EL (cell line): ENCODE results near the gene DDR1.
"Not testable (repeated sequence)": the region's sequence is repeated elsewhere in the genome, so short reads cannot be mapped to it uniquely, and the experiment has no call there.

ENCODE experiments used
- DNase-seq: peaks from one replicate; pipeline ENCODE4 v3.0.0-alpha.2; 2016

Gene DDR1

GRCh38 chr6:30854285-30855040, 29.9 kb upstream of the DDR1 start:
- no peak for DNase-seq

- no peak for DNase-seq
Measured at GRCh38 chr6:30855429-30856075, 28.8 kb upstream of the DDR1 start.

- DNase-seq: no peak
Measured at GRCh38 chr6:30857112-30857511, 27.2 kb upstream of the DDR1 start.

- DNase-seq: no peak
Measured at GRCh38 chr6:30857549-30857948, 26.8 kb upstream of the DDR1 start.

GRCh38 chr6:30859726-30860125, 24.6 kb upstream of the DDR1 start:
- DNase-seq: not testable (repeated sequence)

- no peak for DNase-seq
Measured at GRCh38 chr6:30861257-30862048, 22.9 kb upstream of the DDR1 start.

GRCh38 chr6:30862156-30862875, 22.0 kb upstream of the DDR1 start:
- no peak for DNase-seq

GRCh38 chr6:30864325-30864724, 20.0 kb upstream of the DDR1 start:
- no peak for DNase-seq

- DNase-seq: not testable (repeated sequence)
Measured at GRCh38 chr6:30869241-30869749, 15.0 kb upstream of the DDR1 start.

- no peak for DNase-seq
Measured at GRCh38 chr6:30870546-30870945, 13.8 kb upstream of the DDR1 start.

- no peak for DNase-seq
Measured at GRCh38 chr6:30871592-30872183, 12.6 kb upstream of the DDR1 start.

GRCh38 chr6:30873137-30873640, 11.1 kb upstream of the DDR1 start:
- no peak for DNase-seq

- not testable (repeated sequence) for DNase-seq
Measured at GRCh38 chr6:30873795-30874194, 10.5 kb upstream of the DDR1 start.

GRCh38 chr6:30875244-30876038, 8.9 kb upstream of the DDR1 start:
- DNase-seq: no peak

- no peak for DNase-seq
Measured at GRCh38 chr6:30876039-30876730, 8.1 kb upstream of the DDR1 start.

- DNase-seq: peak; percentile 92
Measured at GRCh38 chr6:30877419-30878262, 6.7 kb upstream of the DDR1 start.

- DNase-seq: no peak
Measured at GRCh38 chr6:30879684-30880427, 4.5 kb upstream of the DDR1 start.

- DNase-seq: no peak
Measured at GRCh38 chr6:30880698-30881252, 3.5 kb upstream of the DDR1 start.
